Mesendoderm (in vitro differentiated cells): ENCODE measurements around the gene MID1.

ENCODE experiments used
- DNase-seq: peaks from one replicate; pipeline ENCODE4 v3.0.0; 2013
- H2AK5ac ChIP-seq: 2 replicates; pipeline ENCODE4 v1.6.1; 2013; ENCODE audit warnings: low read length, inconsistent platforms
- H2BK120ac ChIP-seq: 2 replicates; pipeline ENCODE4 v1.6.1; 2013; ENCODE audit warnings: low read depth, mild to moderate bottlenecking, low read length, moderate library complexity, mixed read lengths
- H2BK15ac ChIP-seq: replicated peaks from 2 replicates; pipeline ENCODE4 v1.6.1; 2013; ENCODE audit warnings: low read depth, mild to moderate bottlenecking, moderate library complexity
- H2BK5ac ChIP-seq: 2 replicates; pipeline ENCODE4 v1.6.1; 2013; ENCODE audit warnings: low read length, inconsistent platforms
- H3K18ac ChIP-seq: 2 replicates; pipeline ENCODE4 v1.6.1; 2013; ENCODE audit warnings: mild to moderate bottlenecking, low read length, mixed read lengths
- H3K23ac ChIP-seq: one replicate; pipeline ENCODE4 v1.6.1; 2013; ENCODE audit warnings: low read length
- H3K27ac ChIP-seq: 2 replicates; pipeline ENCODE4 v1.5.1; 2013; ENCODE audit warnings: low read depth, mild to moderate bottlenecking, inconsistent platforms, low read length, moderate library complexity
- H3K27me3 ChIP-seq: 2 replicates; pipeline ENCODE4 v1.6.1; 2013; ENCODE audit warnings: low read length, control low read depth, mild to moderate bottlenecking, inconsistent platforms; ENCODE audit not compliant: insufficient read depth, poor library complexity
- H3K36me3 ChIP-seq: 2 replicates; pipeline ENCODE4 v1.6.1; 2013; ENCODE audit warnings: low read length, inconsistent platforms; ENCODE audit not compliant: control insufficient read depth, insufficient read depth
- H3K4ac ChIP-seq: one replicate; pipeline ENCODE4 v1.6.1; 2013; ENCODE audit warnings: low read depth, mild to moderate bottlenecking, low read length, moderate library complexity
- H3K4me1 ChIP-seq: 2 replicates; pipeline ENCODE4 v1.6.1; 2013; ENCODE audit warnings: low read depth, low read length, inconsistent platforms; ENCODE audit not compliant: control insufficient read depth
- H3K4me2 ChIP-seq: 2 replicates; pipeline ENCODE4 v1.6.1; 2013; ENCODE audit warnings: low read length
- H3K4me3 ChIP-seq: 2 replicates; pipeline ENCODE4 v1.5.1; 2013; ENCODE audit warnings: mild to moderate bottlenecking, low read length
- H3K56ac ChIP-seq: one replicate; pipeline ENCODE4 v1.6.1; 2013; ENCODE audit warnings: low read length
- H3K79me1 ChIP-seq: 2 replicates; pipeline ENCODE4 v1.6.1; 2013; ENCODE audit warnings: low read length, inconsistent platforms
- H3K79me2 ChIP-seq: 2 replicates; pipeline ENCODE4 v1.6.1; 2013; ENCODE audit warnings: mild to moderate bottlenecking, low read length; ENCODE audit not compliant: control insufficient read depth, insufficient read depth
- H3K9ac ChIP-seq: 2 replicates; pipeline ENCODE4 v1.6.1; 2013; ENCODE audit warnings: low read length, inconsistent platforms
- H4K5ac ChIP-seq: one replicate; pipeline ENCODE4 v1.6.1; 2013; ENCODE audit warnings: low read length
- H4K8ac ChIP-seq: one replicate; pipeline ENCODE4 v1.6.1; 2013; ENCODE audit warnings: low read depth, mild to moderate bottlenecking, control low read depth, low read length, moderate library complexity
- WGBS: extraction: QIAGEN DNeasy Blood & Tissue Kit; methylation state at CpG from one replicate; pipeline ENCODE4 v1.1.7; 2013; ENCODE audit warnings: low lambda C conversion rate, missing lambda C conversion rate; ENCODE audit not compliant: insufficient coverage; ENCODE audit errors: extremely low coverage; 5-methylcytosine and 5-hydroxymethylcytosine counted together

The MID1 gene

GRCh38 chrX:10554612-10555270 lies 65.6 kb downstream of the MID1 start:
- WGBS, result no CpG with 5 or more reads among the region's 6 CpGs
- H3K27me3 ChIP-seq, result no peaks in the 10 kb centered on the region
- H3K23ac ChIP-seq, result no peak overlapping the region
- H2BK120ac ChIP-seq, result no peak overlapping the region
- H3K56ac ChIP-seq, result no peak overlapping the region
- no peak overlapping the region for H3K4me2 ChIP-seq
- no peak overlapping the region for H3K27ac ChIP-seq
- H2BK5ac ChIP-seq, result no peak overlapping the region
- H3K18ac ChIP-seq, result no peak overlapping the region
- no peak overlapping the region for H4K8ac ChIP-seq
- no peak overlapping the region for H2AK5ac ChIP-seq
- H3K9ac ChIP-seq, result no peak overlapping the region
- H3K4me1 ChIP-seq, result no peaks in the 10 kb centered on the region
- H3K4ac ChIP-seq, result no peak overlapping the region
- no peaks in the 10 kb centered on the region for H3K36me3 ChIP-seq
- H3K4me3 ChIP-seq, result no peak overlapping the region
- no peaks in the 10 kb centered on the region for H3K79me2 ChIP-seq
- no peaks in the 10 kb centered on the region for H3K79me1 ChIP-seq
- no peak overlapping the region for H2BK15ac ChIP-seq
- no peak for DNase-seq
- no peak overlapping the region for H4K5ac ChIP-seq

DNA sequence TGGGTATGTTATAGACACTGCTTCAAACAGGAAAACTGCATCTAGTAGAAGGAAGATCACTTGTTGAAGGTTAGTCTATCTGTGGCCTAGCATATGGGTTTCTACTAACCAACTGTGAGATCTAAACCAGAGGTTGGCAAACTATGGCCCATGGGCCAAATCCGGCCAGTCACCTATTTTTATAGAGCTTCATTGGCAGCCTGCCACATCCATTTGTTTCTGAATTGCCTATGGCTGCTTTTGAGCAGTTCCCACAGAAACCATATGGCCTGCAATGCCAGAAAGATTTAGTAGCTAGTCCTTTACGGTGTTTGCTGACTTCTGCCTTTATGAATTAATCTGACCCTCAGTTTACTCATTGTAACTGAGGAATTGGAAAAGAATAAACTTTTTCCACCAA lies 71.1 kb downstream of the MID1 start:
- WGBS, result no CpG with 5 or more reads among the region's 2 CpGs
- Histone ChIP-seq H3K56ac (no peak overlapping the region), H3K79me2 (no peaks in the 10 kb centered on the region), H3K4me2 (no peak overlapping the region), H2AK5ac (no peak overlapping the region), H3K18ac (no peak overlapping the region), H3K79me1 (no peaks in the 10 kb centered on the region), H3K9ac (no peak overlapping the region), H4K8ac (no peak overlapping the region), H3K27me3 (no peaks in the 10 kb centered on the region), H3K4ac (no peak overlapping the region), H3K4me1 (no peaks in the 10 kb centered on the region), H3K36me3 (no peaks in the 10 kb centered on the region), H3K4me3 (no peak overlapping the region), H4K5ac (no peak overlapping the region), H2BK5ac (no peak overlapping the region), H3K23ac (no peak overlapping the region), H2BK15ac (no peak overlapping the region), H2BK120ac (no peak overlapping the region), H3K27ac (no peak overlapping the region)
- no peak for DNase-seq

DNA sequence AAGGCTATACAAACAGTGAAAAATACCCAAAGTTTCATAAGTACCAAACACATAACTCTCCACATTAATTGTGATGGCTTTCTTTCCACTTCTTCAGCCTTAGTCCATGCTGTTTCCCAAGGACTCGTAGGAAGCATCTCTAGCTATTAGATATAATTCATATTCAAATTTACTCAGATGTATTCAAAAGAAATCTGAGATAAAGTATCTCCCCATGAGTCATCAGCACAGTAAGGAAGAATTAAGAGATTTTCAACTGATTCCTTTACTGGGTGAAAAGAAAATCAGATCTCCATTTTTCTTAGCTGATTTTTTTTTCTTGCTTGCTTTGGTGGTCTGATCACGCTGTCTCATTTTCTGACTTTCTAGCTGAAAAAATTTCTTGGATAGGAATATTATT lies 71.7 kb downstream of the MID1 start:
- H3K79me1 ChIP-seq, result no peaks in the 10 kb centered on the region
- H3K4me3 ChIP-seq, result no peak overlapping the region
- H3K56ac ChIP-seq, result no peak overlapping the region
- no peak overlapping the region for H3K4ac ChIP-seq
- no peaks in the 10 kb centered on the region for H3K79me2 ChIP-seq
- no peak overlapping the region for H3K9ac ChIP-seq
- H3K27me3 ChIP-seq, result no peaks in the 10 kb centered on the region
- no peak overlapping the region for H3K27ac ChIP-seq
- no peaks in the 10 kb centered on the region for H3K36me3 ChIP-seq
- DNase-seq, result no peak
- H3K4me1 ChIP-seq, result no peaks in the 10 kb centered on the region
- H3K4me2 ChIP-seq, result no peak overlapping the region
- no peak overlapping the region for H4K5ac ChIP-seq
- no peak overlapping the region for H2BK15ac ChIP-seq
- H2AK5ac ChIP-seq, result no peak overlapping the region
- no peak overlapping the region for H4K8ac ChIP-seq
- no peak overlapping the region for H2BK120ac ChIP-seq
- no peak overlapping the region for H3K23ac ChIP-seq
- no peak overlapping the region for H3K18ac ChIP-seq
- no peak overlapping the region for H2BK5ac ChIP-seq
- no CpG with 5 or more reads among the region's 2 CpGs for WGBS

- no peak overlapping the region for H3K27ac ChIP-seq
- no peak overlapping the region for H3K4ac ChIP-seq
- no peaks in the 10 kb centered on the region for H3K79me2 ChIP-seq
- H3K56ac ChIP-seq, result no peak overlapping the region
- no peak overlapping the region for H2BK5ac ChIP-seq
- DNase-seq, result no peak
- H3K4me2 ChIP-seq, result no peak overlapping the region
- H3K4me1 ChIP-seq, result no peaks in the 10 kb centered on the region
- H2BK120ac ChIP-seq, result no peak overlapping the region
- H3K9ac ChIP-seq, result no peak overlapping the region
- H2BK15ac ChIP-seq, result no peak overlapping the region
- no peaks in the 10 kb centered on the region for H3K36me3 ChIP-seq
- H3K23ac ChIP-seq, result no peak overlapping the region
- H3K4me3 ChIP-seq, result no peak overlapping the region
- no peak overlapping the region for H4K8ac ChIP-seq
- H3K79me1 ChIP-seq, result no peaks in the 10 kb centered on the region
- no CpG with 5 or more reads among the region's 1 CpG for WGBS
- H2AK5ac ChIP-seq, result no peak overlapping the region
- no peaks in the 10 kb centered on the region for H3K27me3 ChIP-seq
- no peak overlapping the region for H3K18ac ChIP-seq
- no peak overlapping the region for H4K5ac ChIP-seq
Measured at GRCh38 chrX:10545882-10546281, 74.5 kb downstream of the MID1 start.

DNA sequence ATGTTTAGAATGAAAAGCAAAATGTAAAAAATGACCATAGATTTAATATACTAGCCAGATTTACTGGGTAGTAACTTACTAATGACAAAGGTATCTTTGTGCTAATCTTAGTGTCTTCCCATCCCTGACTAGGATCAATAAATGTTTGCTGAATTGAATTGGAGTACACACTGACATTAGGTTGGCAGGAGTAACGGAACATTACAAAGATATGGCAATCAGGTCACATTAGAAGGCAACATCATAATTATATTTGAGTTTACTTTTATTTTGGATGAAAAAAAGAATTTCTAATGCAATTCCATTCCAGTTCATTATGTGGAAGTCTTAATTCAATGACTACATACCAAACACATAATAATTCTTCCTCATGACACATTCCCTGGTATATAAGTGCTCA lies 77.8 kb downstream of the MID1 start:
- Histone ChIP-seq H3K23ac (no peak overlapping the region), H2AK5ac (no peak overlapping the region), H3K18ac (no peak overlapping the region), H3K27me3 (no peaks in the 10 kb centered on the region), H4K8ac (no peak overlapping the region), H3K4me2 (no peak overlapping the region), H3K36me3 (no peaks in the 10 kb centered on the region), H2BK5ac (no peak overlapping the region), H2BK120ac (no peak overlapping the region), H2BK15ac (no peak overlapping the region), H3K79me2 (no peaks in the 10 kb centered on the region), H3K4ac (no peak overlapping the region), H3K9ac (no peak overlapping the region), H3K27ac (no peak overlapping the region), H3K4me1 (no peaks in the 10 kb centered on the region), H3K79me1 (no peaks in the 10 kb centered on the region), H4K5ac (no peak overlapping the region), H3K4me3 (no peak overlapping the region), H3K56ac (no peak overlapping the region)
- DNase-seq, result no peak
- no CpG with 5 or more reads among the region's 1 CpG for WGBS

- H3K4ac ChIP-seq, result no peak overlapping the region
- H3K36me3 ChIP-seq, result no peaks in the 10 kb centered on the region
- H3K79me1 ChIP-seq, result no peaks in the 10 kb centered on the region
- no peak overlapping the region for H3K4me3 ChIP-seq
- H3K4me1 ChIP-seq, result no peaks in the 10 kb centered on the region
- no peak overlapping the region for H3K27ac ChIP-seq
- no peaks in the 10 kb centered on the region for H3K79me2 ChIP-seq
- no peak overlapping the region for H4K8ac ChIP-seq
- H3K27me3 ChIP-seq, result no peaks in the 10 kb centered on the region
- no peak overlapping the region for H2BK120ac ChIP-seq
- H4K5ac ChIP-seq, result no peak overlapping the region
- DNase-seq, result no peak
- H2AK5ac ChIP-seq, result no peak overlapping the region
- no peak overlapping the region for H3K56ac ChIP-seq
- no peak overlapping the region for H2BK5ac ChIP-seq
- H3K23ac ChIP-seq, result no peak overlapping the region
- no peak overlapping the region for H3K9ac ChIP-seq
- H3K18ac ChIP-seq, result no peak overlapping the region
- no peak overlapping the region for H3K4me2 ChIP-seq
- no peak overlapping the region for H2BK15ac ChIP-seq
Measured at GRCh38 chrX:10538831-10539230, 81.6 kb downstream of the MID1 start.
